Measurements from ENCODE around the gene SLC9B2. TPM values are rescaled to one million over a fixed set of nuclear protein-coding genes. Genes with fewer than 3 reads are reported as not detected.

Gene SLC9B2
- 1 to 10 TPM; 3.9 to 8.7 TPM for total RNA-seq

- peak within 1 kb of the TSS; percentile 71 to 78 for H3K27ac ChIP-seq
- no peak for DNase-seq (ENCODE audit: low spot score)
- H3K4me3 ChIP-seq = peak within 1 kb of the TSS; percentile 52 to 54
- H3K36me3 ChIP-seq = no peaks in the 10 kb centered on the region
- H3K9me3 ChIP-seq = no peaks in the 10 kb centered on the region
- no peaks in the 10 kb centered on the region for H3K27me3 ChIP-seq (replicated peaks; ENCODE audit: insufficient read depth)
- no peaks in the 10 kb centered on the region for H3K4me1 ChIP-seq (replicated peaks)
- no peak for TF ChIP-seq POLR2AphosphoS5 (IDR thresholded peaks at IDR 0.05)
- no peak for TF ChIP-seq POLR2A (IDR thresholded peaks at IDR 0.05)
- TF ChIP-seq CTCF (IDR thresholded peaks at IDR 0.05) = no peak
- WGBS = 20% methylated on average over 20 of the region's 21 CpGs
- intact Hi-C loops (cut with DNase I) = loop anchor here (10.0 kb wide), 1 partner anchor 212 kb away; the partner anchor contains the start of gene CISD2
Measured at GRCh38 chr4:103076747-103077347, at the start of gene SLC9B2. Gene SLC9B2, minus strand, starts transcription at chr4:103076761. Its CDS starts 9,211 bp downstream, at chr4:103067550.

- Histone ChIP-seq H3K27ac (no peak overlapping the region), H3K36me3 (no peaks in the 10 kb centered on the region), H3K4me3 (no peak overlapping the region), H3K27me3 (replicated peaks; ENCODE audit: insufficient read depth) (no peaks in the 10 kb centered on the region), H3K9me3 (no peaks in the 10 kb centered on the region), H3K4me1 (replicated peaks) (no peaks in the 10 kb centered on the region)
- TF ChIP-seq POLR2A (IDR thresholded peaks at IDR 0.05) = no peak
- no peak for TF ChIP-seq CTCF (IDR thresholded peaks at IDR 0.05)
- no peak for TF ChIP-seq POLR2AphosphoS5 (IDR thresholded peaks at IDR 0.05)
- intact Hi-C loops (cut with DNase I) = no loop called here
- no peak for DNase-seq (ENCODE audit: low spot score)
- 94% methylated on average over 3 of the region's 3 CpGs for WGBS
Measured at GRCh38 chr4:103126126-103126525, 49.6 kb upstream of the SLC9B2 start.

- Histone ChIP-seq H3K4me3 (no peak overlapping the region), H3K9me3 (no peaks in the 10 kb centered on the region), H3K27ac (no peak overlapping the region), H3K4me1 (replicated peaks) (no peaks in the 10 kb centered on the region), H3K27me3 (replicated peaks; ENCODE audit: insufficient read depth) (no peaks in the 10 kb centered on the region), H3K36me3 (no peaks in the 10 kb centered on the region)
- no peak for DNase-seq (ENCODE audit: low spot score)
- 76% methylated on average over 3 of the region's 3 CpGs for WGBS
- intact Hi-C loops (cut with DNase I) = no loop called here
- no peak for TF ChIP-seq POLR2A (IDR thresholded peaks at IDR 0.05)
- no peak for TF ChIP-seq POLR2AphosphoS5 (IDR thresholded peaks at IDR 0.05)
- no peak for TF ChIP-seq CTCF (IDR thresholded peaks at IDR 0.05)
Measured at GRCh38 chr4:103123114-103123513, 46.6 kb upstream of the SLC9B2 start.

GRCh38 chr4:103118166-103118565, 41.6 kb upstream of the SLC9B2 start:
- intact Hi-C loops (cut with DNase I) = no loop called here
- WGBS = 91% methylated on average over 1 of the region's 1 CpG
- no peak for TF ChIP-seq POLR2A (IDR thresholded peaks at IDR 0.05)
- TF ChIP-seq CTCF (IDR thresholded peaks at IDR 0.05) = no peak
- no peak for TF ChIP-seq POLR2AphosphoS5 (IDR thresholded peaks at IDR 0.05)

GRCh38 chr4:103111598-103111997, 35.0 kb upstream of the SLC9B2 start:
- intact Hi-C loops (cut with DNase I) = no loop called here
- 65% methylated on average over 4 of the region's 4 CpGs for whole genome bisulfite sequencing
- no peaks in the 10 kb centered on the region for H3K9me3 ChIP-seq
- H3K4me1 ChIP-seq (replicated peaks) = no peaks in the 10 kb centered on the region
- H3K4me3 ChIP-seq = no peak overlapping the region
- no peak for DNase-seq (ENCODE audit: low spot score)
- H3K27ac ChIP-seq = no peak overlapping the region
- no peaks in the 10 kb centered on the region for H3K36me3 ChIP-seq
- no peaks in the 10 kb centered on the region for H3K27me3 ChIP-seq (replicated peaks; ENCODE audit: insufficient read depth)
- TF ChIP-seq POLR2A (IDR thresholded peaks at IDR 0.05) = no peak
- no peak for TF ChIP-seq POLR2AphosphoS5 (IDR thresholded peaks at IDR 0.05)
- no peak for TF ChIP-seq CTCF (IDR thresholded peaks at IDR 0.05)

More at GRCh38 chr4:103118166-103118565, 41.6 kb upstream of the SLC9B2 start:
- no peak overlapping the region for H3K4me3 ChIP-seq
- no peak for DNase-seq (ENCODE audit: low spot score)
- H3K36me3 ChIP-seq = no peaks in the 10 kb centered on the region
- no peaks in the 10 kb centered on the region for H3K9me3 ChIP-seq
- H3K4me1 ChIP-seq (replicated peaks) = no peaks in the 10 kb centered on the region
- H3K27ac ChIP-seq = no peak overlapping the region
- no peaks in the 10 kb centered on the region for H3K27me3 ChIP-seq (replicated peaks; ENCODE audit: insufficient read depth)
